Measurements from ENCODE around the gene MNAT1.
A peak's percentile ranks its signal among the peaks of the same experiment; 100 is the strongest.

MNAT1 gene

DNA sequence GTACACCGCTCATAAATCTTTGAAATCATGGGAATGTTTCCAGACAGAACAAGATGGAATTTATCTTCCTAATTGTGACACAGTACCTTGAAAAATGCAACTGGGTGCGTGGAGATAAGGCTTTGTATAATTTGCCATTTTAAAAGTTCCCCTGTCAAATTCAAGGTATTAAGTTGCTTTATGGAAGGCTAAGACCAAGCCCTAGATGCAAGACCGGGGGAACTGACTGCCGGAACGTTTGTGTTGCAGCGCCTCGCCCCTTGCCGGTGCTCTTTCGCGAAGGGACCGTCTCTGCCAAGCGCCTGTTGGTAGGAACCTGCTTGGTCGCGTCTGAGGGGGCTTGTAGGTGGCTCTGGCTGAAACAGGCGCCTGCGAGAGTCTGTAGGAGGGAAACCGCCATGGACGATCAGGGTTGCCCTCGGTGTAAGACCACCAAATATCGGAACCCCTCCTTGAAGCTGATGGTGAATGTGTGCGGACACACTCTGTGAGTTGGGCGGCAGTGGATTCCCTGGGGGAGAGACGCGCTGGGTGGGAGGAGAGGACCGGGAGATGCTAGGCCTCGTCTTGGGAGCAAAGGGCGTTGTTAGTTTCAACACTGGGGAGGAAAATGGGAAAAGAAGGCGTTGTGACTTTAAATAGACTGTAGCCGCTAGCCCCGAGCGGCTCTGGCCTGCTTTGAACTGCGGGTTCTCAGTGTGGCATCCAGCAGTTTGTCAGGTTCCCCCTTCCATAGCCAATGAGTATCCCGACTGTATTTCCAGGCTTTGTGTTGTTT, at the start of gene MNAT1:
MNAT1 (plus strand) TSS at position 297 of the 778 bp plus-strand sequence; CDS start at position 399, 102 bp downstream.
- DNase-seq (ENCODE audit: low spot score), result peak; percentile 86
- H3K27ac ChIP-seq (ENCODE audit: poor library complexity, severe bottlenecking), result peak within 1 kb of the TSS; percentile 37
- H3K9me3 ChIP-seq (ENCODE audit: severe bottlenecking), result no peaks in the 10 kb centered on the region
- peaks cover 12% of the 10 kb centered on the region for H3K4me1 ChIP-seq (ENCODE audit: insufficient read depth, poor library complexity, severe bottlenecking)
- H3K4me3 ChIP-seq (ENCODE audit: severe bottlenecking), result peak within 1 kb of the TSS; percentile 74
- peak; percentile 91 for ATAC-seq (ENCODE audit: low read depth)
- TF ChIP-seq CTCF (IDR thresholded peaks at IDR 0.05; ENCODE audit: poor library complexity, severe bottlenecking), result no peak
- H3K27me3 ChIP-seq (ENCODE audit: insufficient read depth, poor library complexity, severe bottlenecking), result no peaks in the 10 kb centered on the region
- no peaks in the 10 kb centered on the region; the same call in 1 of the 2 replicates for H3K36me3 ChIP-seq (ENCODE audit: low read depth)

GRCh38 chr14:60686865-60687264, 47.7 kb upstream of the MNAT1 start:
- no peaks in the 10 kb centered on the region for H3K9me3 ChIP-seq (ENCODE audit: severe bottlenecking)
- no peak overlapping the region for H3K27ac ChIP-seq (ENCODE audit: poor library complexity, severe bottlenecking)
- no peaks in the 10 kb centered on the region for H3K27me3 ChIP-seq (ENCODE audit: insufficient read depth, poor library complexity, severe bottlenecking)
- no peak overlapping the region for H3K4me3 ChIP-seq (ENCODE audit: severe bottlenecking)
- no peak for TF ChIP-seq CTCF (IDR thresholded peaks at IDR 0.05; ENCODE audit: poor library complexity, severe bottlenecking)
- DNase-seq (ENCODE audit: low spot score), result no peak
- H3K4me1 ChIP-seq (ENCODE audit: insufficient read depth, poor library complexity, severe bottlenecking), result peaks cover 7% of the 10 kb centered on the region
- no peaks in the 10 kb centered on the region for H3K36me3 ChIP-seq (ENCODE audit: low read depth)
- ATAC-seq (ENCODE audit: low read depth), result peak; percentile 58; the same call in 2 of the 3 replicates

GRCh38 chr14:60691383-60692113, 43.0 kb upstream of the MNAT1 start:
- Histone ChIP-seq H3K4me1 (ENCODE audit: insufficient read depth, poor library complexity, severe bottlenecking) (peaks cover 6% of the 10 kb centered on the region), H3K27me3 (ENCODE audit: insufficient read depth, poor library complexity, severe bottlenecking) (no peaks in the 10 kb centered on the region)
- TF ChIP-seq CTCF (IDR thresholded peaks at IDR 0.05; ENCODE audit: poor library complexity, severe bottlenecking), result no peak

DNA sequence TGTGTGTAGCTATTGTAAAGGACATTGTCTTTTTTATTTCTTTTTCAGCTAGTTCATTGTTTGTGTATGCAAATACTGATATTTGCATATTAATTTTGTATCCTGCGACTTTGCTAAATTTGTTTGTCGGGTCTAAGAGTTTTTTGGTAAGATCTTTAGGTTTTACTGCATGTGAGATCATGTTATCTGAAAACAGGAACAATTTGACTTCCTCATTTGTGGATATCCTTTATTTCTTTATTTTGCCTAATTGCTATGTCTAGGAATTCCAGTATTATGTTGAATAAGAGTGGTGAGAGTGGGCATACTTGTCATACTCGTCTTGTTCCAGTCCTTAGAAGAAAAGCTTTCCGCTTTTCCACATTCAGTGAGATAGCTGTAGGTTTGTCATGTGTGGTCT, 39.2 kb upstream of the MNAT1 start:
- Histone ChIP-seq H3K36me3 (ENCODE audit: low read depth) (no peaks in the 10 kb centered on the region), H3K27ac (ENCODE audit: poor library complexity, severe bottlenecking) (no peak overlapping the region), H3K27me3 (ENCODE audit: insufficient read depth, poor library complexity, severe bottlenecking) (no peaks in the 10 kb centered on the region), H3K9me3 (ENCODE audit: severe bottlenecking) (peaks cover 3% of the 10 kb centered on the region), H3K4me1 (ENCODE audit: insufficient read depth, poor library complexity, severe bottlenecking) (no peaks in the 10 kb centered on the region), H3K4me3 (ENCODE audit: severe bottlenecking) (no peak overlapping the region)
- TF ChIP-seq CTCF (IDR thresholded peaks at IDR 0.05; ENCODE audit: poor library complexity, severe bottlenecking), result no peak
- DNase-seq (ENCODE audit: low spot score) (no peak), ATAC-seq (ENCODE audit: low read depth) (no peak)

More at GRCh38 chr14:60691383-60692113, 43.0 kb upstream of the MNAT1 start:
- no peaks in the 10 kb centered on the region for H3K36me3 ChIP-seq (ENCODE audit: low read depth)
- DNase-seq (ENCODE audit: low spot score) (no peak), ATAC-seq (ENCODE audit: low read depth) (no peak)
- no peak overlapping the region for H3K27ac ChIP-seq (ENCODE audit: poor library complexity, severe bottlenecking)
- H3K9me3 ChIP-seq (ENCODE audit: severe bottlenecking), result no peaks in the 10 kb centered on the region
- no peak overlapping the region for H3K4me3 ChIP-seq (ENCODE audit: severe bottlenecking)

Measured in RWPE2 (cell line).